ENCODE data around the gene PRXL2B.
A peak's percentile ranks its signal among the peaks of the same experiment; 100 is the strongest.
"Not testable (repeated sequence)": the region's sequence is repeated elsewhere in the genome, so short reads cannot be mapped to it uniquely, and the experiment has no call there.

The PRXL2B gene

GRCh38 chr1:2550309-2550861, 36.2 kb upstream of the PRXL2B start:
- not testable (repeated sequence) for DNase-seq (ENCODE audit: low read depth)

- DNase-seq (ENCODE audit: low read depth) = not testable (repeated sequence)
Measured at GRCh38 chr1:2551544-2551943, 35.0 kb upstream of the PRXL2B start.

GRCh38 chr1:2552189-2552588, 34.4 kb upstream of the PRXL2B start:
- no peak for DNase-seq (ENCODE audit: low read depth)

- not testable (repeated sequence) for DNase-seq (ENCODE audit: low read depth)
Measured at GRCh38 chr1:2553076-2553475, 33.5 kb upstream of the PRXL2B start.

DNA sequence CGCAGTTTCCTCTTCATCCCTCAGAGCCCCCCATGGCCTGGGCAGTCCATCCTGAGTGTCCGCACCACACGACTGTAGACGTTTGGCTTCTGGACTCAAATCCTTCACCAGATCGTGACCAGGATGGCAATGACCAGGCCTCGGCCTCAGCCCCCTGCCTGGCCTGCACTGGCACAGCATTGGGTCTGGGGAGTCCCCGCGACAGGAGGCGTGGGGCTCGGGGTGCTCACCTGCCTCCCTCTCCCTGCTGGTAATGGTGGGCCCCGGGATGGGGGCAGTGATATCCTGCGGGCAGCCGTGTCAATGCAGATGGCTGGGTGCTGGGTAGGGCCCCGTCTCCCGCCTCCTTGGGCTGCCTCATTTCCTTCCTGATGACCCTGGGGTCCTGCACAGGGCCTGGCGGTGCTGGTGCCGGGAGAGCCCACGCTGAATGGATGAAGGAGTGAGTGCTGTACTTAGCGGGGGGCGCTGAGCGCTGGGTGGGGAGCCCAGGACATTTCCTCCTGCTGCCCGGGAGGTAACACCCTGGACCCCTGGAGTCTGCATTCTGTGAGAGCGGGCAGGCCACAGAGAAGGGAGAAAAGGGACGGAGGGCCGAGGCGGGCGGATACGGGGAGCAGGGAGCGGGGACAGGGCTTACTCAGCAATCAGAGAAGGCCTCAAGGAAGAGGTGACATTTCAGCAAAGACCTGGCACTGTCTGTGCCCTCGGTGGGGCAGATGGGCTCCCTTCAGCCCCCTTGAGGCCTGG, 32.5 kb upstream of the PRXL2B start:
- no peak for DNase-seq (ENCODE audit: low read depth)

DNA sequence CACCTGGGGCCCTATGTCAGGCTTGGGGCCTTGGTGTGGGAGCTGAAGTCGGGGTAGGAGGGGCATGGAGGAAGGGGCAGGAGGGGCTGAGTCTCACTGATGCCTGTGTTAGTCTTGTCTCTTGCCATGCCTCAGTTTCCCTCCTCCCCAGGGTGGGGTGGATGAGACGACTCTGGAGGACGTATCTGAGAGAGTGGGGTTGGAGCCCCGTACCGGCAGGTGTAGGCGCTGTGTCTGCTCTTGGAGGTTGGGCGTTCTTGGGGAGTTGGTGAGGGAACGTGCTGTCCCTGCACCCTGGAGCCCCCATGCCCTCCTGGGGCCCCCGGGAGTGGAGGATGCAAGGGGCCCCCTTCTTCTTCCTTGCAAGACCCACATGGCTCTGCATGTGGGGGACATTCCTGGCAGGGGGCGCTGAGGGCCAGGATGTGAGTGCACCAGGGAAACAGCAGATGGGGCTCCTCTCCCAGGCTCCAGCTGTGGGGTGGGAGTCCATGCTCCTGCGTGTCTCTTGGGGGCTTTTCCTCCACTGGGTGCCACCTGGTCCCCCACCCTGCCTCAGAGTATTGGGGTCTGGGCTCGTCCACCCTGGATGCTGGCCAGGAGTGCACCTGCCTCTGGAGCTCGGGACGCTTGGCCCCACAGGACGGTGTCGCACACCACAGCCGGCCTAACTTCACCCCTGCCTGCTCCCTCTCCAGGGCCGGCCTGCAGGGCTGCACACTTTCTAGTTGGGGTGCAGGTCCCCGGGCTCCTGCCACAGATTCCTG, 31.8 kb upstream of the PRXL2B start:
- DNase-seq (ENCODE audit: low read depth) = no peak

DNA sequence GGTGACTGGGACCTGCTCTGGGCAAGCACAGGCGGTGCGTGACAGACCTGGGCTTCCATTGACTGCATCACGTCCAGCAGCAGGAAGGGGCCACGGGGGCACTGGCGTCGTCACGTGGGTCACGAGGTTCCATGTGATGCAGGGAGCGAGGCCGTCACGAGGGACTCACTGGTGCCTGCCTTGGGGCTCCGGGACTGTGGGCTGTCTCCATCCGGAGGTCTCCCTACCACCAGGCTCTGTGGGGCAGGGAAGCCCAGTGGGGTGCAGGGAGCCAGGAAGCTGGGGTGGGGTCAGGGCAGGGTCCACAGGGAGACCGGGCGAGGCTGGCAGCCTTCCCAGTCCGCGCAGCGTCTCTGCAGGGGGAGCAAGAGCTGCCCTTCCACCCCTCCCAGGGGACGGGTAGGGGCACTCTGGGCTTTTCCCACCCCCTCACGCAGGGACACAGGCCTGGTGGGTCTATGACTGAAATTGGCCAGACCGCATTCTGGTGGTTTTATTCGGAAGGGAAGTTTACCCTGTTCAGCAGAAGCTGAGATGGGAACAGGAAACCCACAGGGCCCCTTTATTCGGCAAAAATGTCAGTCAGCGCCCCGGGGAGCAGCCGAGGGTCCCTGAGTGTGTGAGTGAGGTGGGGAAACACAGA, 30.8 kb upstream of the PRXL2B start:
- peak; percentile 28 for DNase-seq (ENCODE audit: low read depth)

- DNase-seq (ENCODE audit: low read depth) = peak; percentile 42
Measured at GRCh38 chr1:2556277-2556677, 30.3 kb upstream of the PRXL2B start, which contains the start of gene TNFRSF14. Gene TNFRSF14, plus strand, starts transcription at chr1:2556371. Its CDS starts 294 bp downstream, at chr1:2556665.

GRCh38 chr1:2556678-2557481, 29.7 kb upstream of the PRXL2B start:
- no peak for DNase-seq (ENCODE audit: low read depth)

- DNase-seq (ENCODE audit: low read depth) = no peak
Measured at GRCh38 chr1:2557482-2558400, 28.8 kb upstream of the PRXL2B start.

DNA sequence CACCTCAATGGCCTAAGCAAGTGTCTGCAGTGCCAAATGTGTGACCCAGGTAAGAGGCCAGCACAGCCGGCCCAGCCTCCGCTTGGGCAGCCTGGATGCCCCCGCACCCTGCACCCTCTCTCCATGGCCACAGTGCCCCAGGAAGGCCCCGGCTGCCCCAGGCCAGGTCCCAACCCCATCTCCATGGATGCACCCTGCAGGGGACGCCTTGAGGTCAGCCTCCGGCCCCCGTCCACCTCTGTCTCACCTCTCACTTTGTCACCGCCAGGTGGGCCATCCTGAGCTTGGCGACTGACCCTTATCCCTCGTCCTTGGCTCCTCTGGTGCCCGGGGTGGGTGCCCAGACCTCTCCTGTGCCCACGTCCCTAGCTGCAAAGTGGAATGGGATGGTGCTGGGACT, 28.2 kb upstream of the PRXL2B start:
- DNase-seq (ENCODE audit: low read depth) = no peak

DNA sequence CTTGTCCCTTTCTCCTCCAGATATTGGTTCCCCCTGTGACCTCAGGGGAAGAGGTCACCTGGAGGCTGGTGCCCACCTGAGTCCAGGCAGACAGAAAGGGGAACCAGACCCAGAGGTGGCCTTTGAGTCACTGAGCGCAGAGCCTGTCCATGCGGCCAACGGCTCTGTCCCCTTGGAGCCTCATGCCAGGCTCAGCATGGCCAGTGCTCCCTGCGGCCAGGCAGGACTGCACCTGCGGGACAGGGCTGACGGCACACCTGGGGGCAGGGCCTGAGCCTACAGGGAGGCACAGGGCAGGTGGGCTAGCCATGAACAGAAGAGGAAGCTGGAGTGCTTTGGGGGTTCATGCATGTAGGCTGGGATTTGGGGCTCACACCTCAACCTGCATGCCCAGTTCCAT, 27.7 kb upstream of the PRXL2B start:
- no peak for DNase-seq (ENCODE audit: low read depth)

GRCh38 chr1:2559509-2560298, 26.9 kb upstream of the PRXL2B start:
- DNase-seq (ENCODE audit: low read depth) = no peak

GRCh38 chr1:2560299-2561073, 26.1 kb upstream of the PRXL2B start:
- no peak for DNase-seq (ENCODE audit: low read depth)

- no peak for DNase-seq (ENCODE audit: low read depth)
Measured at GRCh38 chr1:2561446-2561845, 25.1 kb upstream of the PRXL2B start.

DNA sequence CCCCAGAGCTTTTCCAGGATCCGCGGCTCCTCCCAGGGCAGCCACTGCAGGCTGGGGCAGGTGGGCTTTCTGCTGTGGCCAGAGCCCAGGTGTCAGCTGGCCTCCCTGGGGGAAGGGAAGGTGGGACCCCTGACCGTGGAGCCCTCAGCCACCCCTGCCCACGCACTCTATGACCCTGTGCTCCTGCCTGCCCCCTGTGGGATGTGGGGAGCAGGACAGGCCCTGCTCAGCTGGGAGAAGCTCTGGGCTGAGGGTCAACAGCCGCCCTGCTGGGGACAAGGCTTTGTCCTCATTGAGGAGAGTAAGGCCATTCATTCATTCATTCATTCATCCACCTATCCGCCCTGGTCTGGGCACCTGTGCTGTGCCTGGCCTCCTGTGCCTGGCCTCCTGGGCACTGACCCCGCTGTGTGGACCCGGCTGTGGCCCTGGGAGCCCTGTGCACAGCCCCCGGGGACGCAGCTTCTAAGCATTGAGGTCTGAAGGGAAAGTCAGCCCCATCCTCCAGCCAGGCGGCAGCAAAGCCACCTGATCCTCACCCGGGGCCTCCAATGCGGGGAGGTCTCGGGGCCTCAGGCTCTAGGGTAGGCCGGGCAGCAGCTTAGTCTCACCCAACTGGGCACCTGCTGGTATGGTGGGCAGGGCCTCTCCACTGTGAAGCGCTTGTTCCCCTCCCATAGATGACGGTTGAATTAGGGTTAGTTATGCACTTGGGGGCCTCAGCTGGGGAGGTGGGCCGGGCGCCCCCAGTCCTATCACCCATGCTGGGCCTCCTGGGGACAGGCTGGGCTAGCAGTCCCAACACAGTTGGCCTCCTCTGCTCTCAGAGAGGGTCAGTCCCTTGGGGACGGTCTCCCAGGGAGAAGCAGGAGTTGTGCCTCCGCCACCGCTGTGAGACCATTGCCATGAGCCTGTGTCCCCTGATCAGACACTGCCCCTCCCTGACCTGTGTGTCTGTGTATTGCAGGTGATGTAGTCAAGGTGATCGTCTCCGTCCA, 24.4 kb upstream of the PRXL2B start:
- DNase-seq (ENCODE audit: low read depth) = no peak

- no peak for DNase-seq (ENCODE audit: low read depth)
Measured at GRCh38 chr1:2563205-2563604, 23.4 kb upstream of the PRXL2B start.
